HL-60 (cell line): ENCODE results near the gene KRT15.

Experiments
- GABPA ChIP-seq: IDR thresholded peaks from 2 replicates; pipeline ENCODE4 v1.6.1; 2012; ENCODE audit warnings: low read depth
- POLR2AphosphoS5 ChIP-seq: IDR thresholded peaks from 2 replicates; pipeline ENCODE4 v1.6.1; 2012; ENCODE audit warnings: low read depth
- SPI1 ChIP-seq: IDR thresholded peaks from 2 replicates; pipeline ENCODE4 v1.6.1; 2012; ENCODE audit warnings: low read depth, mild to moderate bottlenecking, borderline replicate concordance
- TF ChIP-seq, protein P1 (sequence below): IDR thresholded peaks from one replicate; pipeline ENCODE4 v1.5.1; 2011; ENCODE audit warnings: low read length, control low read depth, inconsistent platforms; ENCODE audit not compliant: insufficient read depth

DNA sequence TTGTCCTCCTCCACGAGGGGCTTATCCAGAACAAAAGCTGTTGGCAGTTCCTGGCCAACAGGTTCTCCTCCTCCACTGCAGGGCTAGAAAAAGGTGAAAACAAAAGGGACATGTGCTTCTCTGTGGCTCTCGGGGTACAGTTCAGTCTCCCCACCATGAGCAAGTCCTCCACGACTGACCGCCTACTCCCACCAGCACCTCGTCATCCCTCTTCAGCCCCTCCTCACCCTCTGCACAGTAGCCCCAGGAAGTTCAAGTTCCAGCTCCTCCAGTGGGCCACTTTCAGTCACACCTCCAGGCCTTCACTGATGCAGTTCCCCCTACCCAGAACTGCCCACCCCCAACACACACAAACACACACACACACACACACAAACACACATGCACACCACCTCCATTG is 33.8 kb upstream of the KRT15 start:
- TF ChIP-seq, protein P1, sequence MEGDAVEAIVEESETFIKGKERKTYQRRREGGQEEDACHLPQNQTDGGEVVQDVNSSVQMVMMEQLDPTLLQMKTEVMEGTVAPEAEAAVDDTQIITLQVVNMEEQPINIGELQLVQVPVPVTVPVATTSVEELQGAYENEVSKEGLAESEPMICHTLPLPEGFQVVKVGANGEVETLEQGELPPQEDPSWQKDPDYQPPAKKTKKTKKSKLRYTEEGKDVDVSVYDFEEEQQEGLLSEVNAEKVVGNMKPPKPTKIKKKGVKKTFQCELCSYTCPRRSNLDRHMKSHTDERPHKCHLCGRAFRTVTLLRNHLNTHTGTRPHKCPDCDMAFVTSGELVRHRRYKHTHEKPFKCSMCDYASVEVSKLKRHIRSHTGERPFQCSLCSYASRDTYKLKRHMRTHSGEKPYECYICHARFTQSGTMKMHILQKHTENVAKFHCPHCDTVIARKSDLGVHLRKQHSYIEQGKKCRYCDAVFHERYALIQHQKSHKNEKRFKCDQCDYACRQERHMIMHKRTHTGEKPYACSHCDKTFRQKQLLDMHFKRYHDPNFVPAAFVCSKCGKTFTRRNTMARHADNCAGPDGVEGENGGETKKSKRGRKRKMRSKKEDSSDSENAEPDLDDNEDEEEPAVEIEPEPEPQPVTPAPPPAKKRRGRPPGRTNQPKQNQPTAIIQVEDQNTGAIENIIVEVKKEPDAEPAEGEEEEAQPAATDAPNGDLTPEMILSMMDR: no peak
- TF ChIP-seq GABPA: no peak
- TF ChIP-seq POLR2AphosphoS5: no peak
- TF ChIP-seq SPI1: no peak
